HCT116 (cell line): ENCODE data around the gene VWC2. TPM values are rescaled to one million over a fixed set of nuclear protein-coding genes. Genes with fewer than 3 reads are reported as not detected.

ENCODE experiments used
- ATAC-seq: fragments of 200-7000 bp; cut with Tn5 transposase; 2 replicates; pipeline ENCODE4 v1.9.1; 2020; ENCODE audit warnings: mild to moderate bottlenecking, moderate library complexity
- BruUV-seq: library from RNA; stranded (reverse); fragments of 400-500 nt; replicated peaks from 2 replicates; lab custom pipeline; 2021; lab: Mats Ljungman, UMichigan
- CTCF ChIA-PET: fragments of 300-600 bp; sonication (Branson Sonifier 250); formaldehyde crosslinking; loops from one replicate; lab custom pipeline; 2021; ENCODE audit warnings: antibody characterized with exemption; lab: Charles Lee
- POLR2A ChIA-PET: fragments of 300-600, 350-600 bp; sonication (Branson Sonifier 250); formaldehyde crosslinking; loops from one replicate; lab custom pipeline; 2021; ENCODE audit warnings: antibody characterized with exemption; lab: Charles Lee
- RAD21 ChIA-PET, 2 experiments: fragments of 300-600 bp; sonication (Branson Sonifier 250); formaldehyde crosslinking; loops; one replicate each; lab custom pipeline; 2023; ENCODE audit warnings: low total read pairs in 2 of 2; ENCODE audit not compliant: uncharacterized antibody in 2 of 2, unreplicated experiment in 2 of 2, low non-redundant PET in 1 of 2; lab: Charles Lee
- DNase-seq: peaks from one replicate; pipeline ENCODE4 v3.0.0-alpha.2; 2010; ENCODE audit warnings: low read depth, low spot score
- H2AFZ ChIP-seq: fragments of 200-600 bp; shearing (Covaris generic), sonication (generic); 2 replicates; pipeline ENCODE4 v1.6.1; 2017; ENCODE audit warnings: low read depth, mixed run types, mixed read lengths, antibody characterized with exemption, low read length; ENCODE audit not compliant: poor library complexity, severe bottlenecking
- H3K27ac ChIP-seq: 2 replicates; pipeline ENCODE4 v1.5.1; 2012; ENCODE audit warnings: low read depth, low read length
- H3K27me3 ChIP-seq: fragments of 200-600 bp; sonication (generic); 2 replicates; pipeline ENCODE4 v1.6.1; 2016; ENCODE audit warnings: mixed run types, low read length, mixed read lengths; ENCODE audit not compliant: insufficient read depth
- H3K36me3 ChIP-seq, 2 experiments: fragments of 200-500 bp in 1 of 2; fragments of 200-600 bp in 1 of 2; sonication (Bioruptor generic) in 1 of 2; sonication (generic) in 1 of 2; 2 replicates each; pipeline versions ENCODE4 v1.5.1 to v1.6.1; 2014 to 2016; ENCODE audit warnings: low read length in 2 of 2, inconsistent platforms in 1 of 2, mixed read lengths in 1 of 2, mixed run types in 1 of 2; ENCODE audit not compliant: insufficient read depth in 2 of 2, control insufficient read depth in 1 of 2
- H3K4me1 ChIP-seq, 2 experiments: fragments of 200-600 bp in 1 of 2; sonication (generic) in 1 of 2; 2 replicates each; pipeline versions ENCODE4 v1.5.1 to v1.6.1; 2012 to 2017; ENCODE audit warnings: low read length in 2 of 2, inconsistent platforms in 1 of 2, mild to moderate bottlenecking in 1 of 2, mixed read lengths in 1 of 2, mixed run types in 1 of 2, moderate library complexity in 1 of 2; ENCODE audit not compliant: insufficient read depth in 2 of 2, control insufficient read depth in 1 of 2
- H3K4me2 ChIP-seq: fragments of 200-600 bp; sonication (generic); 2 replicates; pipeline ENCODE4 v1.6.1; 2017; ENCODE audit warnings: mixed run types, low read length, mixed read lengths
- H3K4me3 ChIP-seq, 2 experiments: fragments of 200-600 bp in 1 of 2; sonication (generic) in 1 of 2; replicated peaks in 1 of 2; 2 replicates each; pipeline ENCODE4 v1.5.1; 2011 to 2016; ENCODE audit warnings: low read length in 2 of 2, control low read depth in 1 of 2, low read depth in 1 of 2, mild to moderate bottlenecking in 1 of 2, mixed read lengths in 1 of 2, mixed run types in 1 of 2
- H3K79me2 ChIP-seq: fragments of 200-600 bp; sonication (generic); 2 replicates; pipeline ENCODE4 v1.6.1; 2017; ENCODE audit warnings: mild to moderate bottlenecking, mixed run types, low read length, moderate library complexity, mixed read lengths; ENCODE audit not compliant: insufficient read depth
- H3K9ac ChIP-seq: fragments of 200-600 bp; sonication (generic); 2 replicates; pipeline ENCODE4 v1.6.1; 2016; ENCODE audit warnings: low read length, mixed read lengths
- H3K9me2 ChIP-seq: fragments of 200-600 bp; sonication (generic), shearing (Covaris generic); 2 replicates; pipeline ENCODE4 v1.6.1; 2017; ENCODE audit warnings: mixed run types, mild to moderate bottlenecking, moderate library complexity; ENCODE audit not compliant: insufficient read depth
- H3K9me3 ChIP-seq, 2 experiments: fragments of 200-500 bp in 1 of 2; fragments of 200-600 bp in 1 of 2; sonication (Bioruptor generic) in 1 of 2; sonication (generic) in 1 of 2; 2 replicates each; pipeline ENCODE4 v1.6.1; 2014 to 2017; ENCODE audit warnings: low read length in 2 of 2, mixed read lengths in 2 of 2, inconsistent platforms in 1 of 2, low read depth in 1 of 2, mild to moderate bottlenecking in 1 of 2, mixed run types in 1 of 2, moderate library complexity in 1 of 2; ENCODE audit not compliant: control insufficient read depth in 1 of 2, insufficient read depth in 1 of 2
- H4K20me1 ChIP-seq: fragments of 200-600 bp; sonication (generic), shearing (Covaris generic); 2 replicates; pipeline ENCODE4 v1.6.1; 2017; ENCODE audit warnings: mixed run types, mild to moderate bottlenecking, moderate library complexity; ENCODE audit not compliant: insufficient read depth
- CEBPB ChIP-seq: IDR thresholded peaks from 2 replicates; pipeline ENCODE4 v1.6.1; 2012; ENCODE audit warnings: low read depth
- EGR1 ChIP-seq: IDR thresholded peaks from 2 replicates; pipeline ENCODE4 v1.6.1; 2012; ENCODE audit warnings: low read depth
- JUND ChIP-seq: IDR thresholded peaks from 2 replicates; pipeline ENCODE4 v1.6.1; 2012
- SIN3A ChIP-seq: IDR thresholded peaks from 2 replicates; pipeline ENCODE4 v1.6.1; 2012; ENCODE audit warnings: low read depth
- SP1 ChIP-seq: IDR thresholded peaks from 2 replicates; pipeline ENCODE4 v1.6.1; 2012; ENCODE audit warnings: low read depth
- SRF ChIP-seq: IDR thresholded peaks from 2 replicates; pipeline ENCODE4 v1.6.1; 2012; ENCODE audit warnings: low read depth
- YY1 ChIP-seq: IDR thresholded peaks from 2 replicates; pipeline ENCODE4 v1.6.1; 2011; ENCODE audit warnings: low read length, low read depth, moderate library complexity, mild to moderate bottlenecking; ENCODE audit not compliant: insufficient replicate concordance; ENCODE audit errors: extremely low read depth
- ZFX ChIP-seq: fragments of 450-650 bp; IDR thresholded peaks from 2 replicates; pipeline ENCODE4 v1.6.1; 2017
- intact Hi-C: fragments of 100-400 bp; cut with micrococcal nuclease; formaldehyde crosslinking; loops from 2 replicates; pipeline ENCODE4 v1.10.0; 2022
- total RNA-seq: library from RNA; stranded (reverse); gene quantifications from one replicate; pipeline ENCODE4 v1.2.1, GENCODE V29; 2021; ENCODE audit not compliant: unreplicated experiment
- TF ChIP-seq, protein P1 (sequence below): IDR thresholded peaks from 2 replicates; pipeline ENCODE4 v1.6.1; 2012; ENCODE audit warnings: low read depth
- TF ChIP-seq, protein P2 (sequence below): IDR thresholded peaks from 2 replicates; pipeline ENCODE4 v1.6.1; 2012

VWC2 gene
- total RNA-seq, 1 experiment from 2014 or later, result not detected

DNA sequence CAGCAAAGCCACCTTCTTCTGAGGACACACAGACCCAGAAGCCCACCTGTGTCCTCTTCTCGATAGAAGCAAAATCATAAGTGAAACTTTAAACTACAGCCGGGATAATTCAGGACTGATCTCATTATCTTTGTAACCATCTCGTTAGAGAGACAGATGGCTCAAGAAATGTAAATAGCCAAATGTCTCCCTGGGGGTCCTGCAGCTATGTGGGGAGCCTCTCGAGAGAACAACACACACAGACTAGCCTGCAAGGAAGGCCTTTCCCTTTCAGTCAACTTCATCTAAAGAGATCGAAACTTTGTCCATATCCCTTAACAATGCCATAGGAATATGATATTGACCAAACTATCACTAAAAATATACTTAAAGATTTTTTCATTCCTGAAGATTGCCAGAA, 93.5 kb downstream of the VWC2 start:
- TF ChIP-seq, protein P1, sequence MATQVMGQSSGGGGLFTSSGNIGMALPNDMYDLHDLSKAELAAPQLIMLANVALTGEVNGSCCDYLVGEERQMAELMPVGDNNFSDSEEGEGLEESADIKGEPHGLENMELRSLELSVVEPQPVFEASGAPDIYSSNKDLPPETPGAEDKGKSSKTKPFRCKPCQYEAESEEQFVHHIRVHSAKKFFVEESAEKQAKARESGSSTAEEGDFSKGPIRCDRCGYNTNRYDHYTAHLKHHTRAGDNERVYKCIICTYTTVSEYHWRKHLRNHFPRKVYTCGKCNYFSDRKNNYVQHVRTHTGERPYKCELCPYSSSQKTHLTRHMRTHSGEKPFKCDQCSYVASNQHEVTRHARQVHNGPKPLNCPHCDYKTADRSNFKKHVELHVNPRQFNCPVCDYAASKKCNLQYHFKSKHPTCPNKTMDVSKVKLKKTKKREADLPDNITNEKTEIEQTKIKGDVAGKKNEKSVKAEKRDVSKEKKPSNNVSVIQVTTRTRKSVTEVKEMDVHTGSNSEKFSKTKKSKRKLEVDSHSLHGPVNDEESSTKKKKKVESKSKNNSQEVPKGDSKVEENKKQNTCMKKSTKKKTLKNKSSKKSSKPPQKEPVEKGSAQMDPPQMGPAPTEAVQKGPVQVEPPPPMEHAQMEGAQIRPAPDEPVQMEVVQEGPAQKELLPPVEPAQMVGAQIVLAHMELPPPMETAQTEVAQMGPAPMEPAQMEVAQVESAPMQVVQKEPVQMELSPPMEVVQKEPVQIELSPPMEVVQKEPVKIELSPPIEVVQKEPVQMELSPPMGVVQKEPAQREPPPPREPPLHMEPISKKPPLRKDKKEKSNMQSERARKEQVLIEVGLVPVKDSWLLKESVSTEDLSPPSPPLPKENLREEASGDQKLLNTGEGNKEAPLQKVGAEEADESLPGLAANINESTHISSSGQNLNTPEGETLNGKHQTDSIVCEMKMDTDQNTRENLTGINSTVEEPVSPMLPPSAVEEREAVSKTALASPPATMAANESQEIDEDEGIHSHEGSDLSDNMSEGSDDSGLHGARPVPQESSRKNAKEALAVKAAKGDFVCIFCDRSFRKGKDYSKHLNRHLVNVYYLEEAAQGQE, result no peak
- TF ChIP-seq SRF (no peak), CEBPB (no peak), ZFX (no peak), SIN3A (no peak), YY1 (no peak), EGR1 (no peak), JUND (no peak), SP1 (no peak)
- TF ChIP-seq, protein P2, sequence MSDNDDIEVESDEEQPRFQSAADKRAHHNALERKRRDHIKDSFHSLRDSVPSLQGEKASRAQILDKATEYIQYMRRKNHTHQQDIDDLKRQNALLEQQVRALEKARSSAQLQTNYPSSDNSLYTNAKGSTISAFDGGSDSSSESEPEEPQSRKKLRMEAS, result no peak

More for the DNA sequence above, 93.5 kb downstream of the VWC2 start:
- RAD21 ChIA-PET, result no interaction called here
- intact Hi-C loops, result no loop called here
- CTCF ChIA-PET, result no interaction called here
- Histone ChIP-seq H3K4me3 (no peak overlapping the region), H3K79me2 (no peaks in the 10 kb centered on the region), H3K9me3 (no peaks in the 10 kb centered on the region), H3K4me1 (no peaks in the 10 kb centered on the region), H4K20me1 (no peaks in the 10 kb centered on the region), H2AFZ (no peak overlapping the region), H3K27me3 (no peaks in the 10 kb centered on the region), H3K4me2 (no peak overlapping the region), H3K27ac (no peak overlapping the region), H3K9ac (no peak overlapping the region), H3K9me2 (no peaks in the 10 kb centered on the region), H3K36me3 (no peaks in the 10 kb centered on the region)
- no TSS peak for BruUV-seq
- ATAC-seq, result no peak
- DNase-seq, result no peak
- POLR2A ChIA-PET, result no interaction called here
